Natural killer cell (primary cell): Measurements from ENCODE around the gene PCDHA4. TPM values are rescaled to one million over a fixed set of nuclear protein-coding genes. Genes with fewer than 3 reads are reported as not detected.
A peak's percentile ranks its signal among the peaks of the same experiment; 100 is the strongest.
"Not testable (repeated sequence)": the region's sequence is repeated elsewhere in the genome, so short reads cannot be mapped to it uniquely, and the experiment has no call there.

ENCODE experiments used
- ATAC-seq, 3 donors: fragments of 150-1000 bp in 2 of 3; fragments of 200-7000 bp in 1 of 3; cut with Tn5 transposase; 1 replicate in 1 of 3; 2 replicates in 2 of 3; pipeline ENCODE4 v1.10.0; 2021; ENCODE audit warnings: mild to moderate bottlenecking in 2 of 3, moderate library complexity in 2 of 3
- DNase-seq, 2 donors: peaks; one replicate each; pipeline versions ENCODE4 v3.0.0 to v3.0.0-alpha.2; 2013 to 2021; ENCODE audit warnings: mixed read lengths in 1 of 2
- H3K27ac ChIP-seq: one replicate; pipeline ENCODE4 v1.5.1; 2013; ENCODE audit warnings: mild to moderate bottlenecking, low read length
- H3K27me3 ChIP-seq: one replicate; pipeline ENCODE4 v1.6.1; 2013; ENCODE audit warnings: low read length; ENCODE audit not compliant: control insufficient read depth, insufficient read depth
- H3K36me3 ChIP-seq: one replicate; pipeline ENCODE4 v1.6.1; 2013; ENCODE audit warnings: low read length; ENCODE audit not compliant: control insufficient read depth, insufficient read depth
- H3K4me1 ChIP-seq: one replicate; pipeline ENCODE4 v1.6.1; 2013; ENCODE audit warnings: low read length; ENCODE audit not compliant: control insufficient read depth, insufficient read depth
- H3K4me3 ChIP-seq: one replicate; pipeline ENCODE4 v1.5.1; 2013; ENCODE audit warnings: low read length
- H3K9me3 ChIP-seq: one replicate; pipeline ENCODE4 v1.6.1; 2013; ENCODE audit warnings: low read length; ENCODE audit not compliant: control insufficient read depth, insufficient read depth
- H3K27ac Mint-ChIP-seq, 2 donors: one replicate each; pipeline ENCODE4 v1.8.0; 2022; ENCODE audit warnings: mild to moderate bottlenecking in 2 of 2, mixed read lengths in 2 of 2, moderate library complexity in 1 of 2
- H3K27me3 Mint-ChIP-seq, 2 donors: one replicate each; pipeline ENCODE4 v1.8.0; 2022; ENCODE audit warnings: low read depth in 2 of 2, mixed read lengths in 2 of 2
- H3K36me3 Mint-ChIP-seq: one replicate; pipeline ENCODE4 v1.8.0; 2022; ENCODE audit warnings: mixed read lengths
- H3K4me1 Mint-ChIP-seq, 2 donors: one replicate each; pipeline ENCODE4 v1.8.0; 2022; ENCODE audit warnings: mixed read lengths in 2 of 2
- H3K4me3 Mint-ChIP-seq: one replicate; pipeline ENCODE4 v1.8.0; 2022; ENCODE audit warnings: mild to moderate bottlenecking, moderate library complexity, mixed read lengths
- H3K9me3 Mint-ChIP-seq, 2 donors: one replicate each; pipeline ENCODE4 v1.8.0; 2022; ENCODE audit warnings: mixed read lengths in 2 of 2
- CTCF ChIP-seq: fragments of 200-600 bp; IDR thresholded peaks from one replicate; pipeline ENCODE4 v1.8.0; 2022; ENCODE audit warnings: antibody characterized with exemption
- WGBS: methylation state at CpG from one replicate; pipeline ENCODE4 v1.1.7; 2013; ENCODE audit warnings: missing lambda C conversion rate; ENCODE audit not compliant: insufficient coverage; 5-methylcytosine and 5-hydroxymethylcytosine counted together
- intact Hi-C: fragments of 100-400 bp; cut with micrococcal nuclease; formaldehyde crosslinking; loops from one replicate; pipeline ENCODE4 v1.14.2; 2022
- total RNA-seq, 4 donors: library from RNA; stranded (reverse); fragments of 120-200 nt in 1 of 4; gene quantifications; one replicate each; pipeline versions ENCODE4 v1.2.3 to v1.2.4, GENCODE V29; 2013 to 2022

Gene PCDHA4
- total RNA-seq, 3 donors from 2014 or later (not counting 1 experiment from before 2014, with no cell fraction given), result not detected

DNA sequence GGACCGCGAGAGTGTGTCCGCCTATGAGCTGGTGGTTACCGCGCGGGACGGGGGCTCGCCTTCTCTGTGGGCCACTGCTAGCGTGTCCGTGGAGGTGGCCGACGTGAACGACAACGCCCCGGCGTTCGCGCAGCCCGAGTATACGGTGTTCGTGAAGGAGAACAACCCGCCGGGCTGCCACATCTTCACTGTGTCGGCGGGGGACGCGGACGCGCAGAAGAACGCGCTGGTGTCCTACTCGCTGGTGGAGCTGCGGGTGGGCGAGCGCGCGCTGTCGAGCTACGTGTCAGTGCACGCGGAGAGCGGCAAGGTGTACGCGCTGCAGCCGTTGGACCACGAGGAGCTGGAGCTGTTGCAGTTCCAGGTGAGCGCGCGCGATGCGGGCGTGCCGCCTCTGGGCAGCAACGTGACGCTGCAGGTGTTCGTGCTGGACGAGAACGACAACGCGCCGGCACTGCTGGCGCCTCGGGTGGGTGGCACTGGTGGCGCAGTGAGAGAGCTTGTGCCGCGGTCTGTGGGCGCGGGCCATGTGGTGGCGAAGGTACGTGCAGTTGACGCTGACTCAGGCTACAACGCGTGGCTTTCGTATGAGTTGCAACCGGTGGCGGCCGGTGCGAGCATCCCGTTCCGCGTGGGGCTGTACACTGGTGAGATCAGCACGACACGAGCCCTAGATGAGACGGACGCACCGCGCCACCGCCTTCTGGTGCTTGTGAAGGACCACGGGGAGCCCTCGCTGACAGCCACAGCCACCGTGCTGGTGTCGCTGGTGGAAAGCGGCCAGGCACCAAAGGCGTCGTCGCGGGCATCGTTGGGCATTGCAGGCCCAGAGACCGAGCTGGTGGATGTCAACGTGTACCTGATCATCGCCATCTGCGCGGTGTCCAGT is 29.0 kb downstream of the PCDHA4 start:
- no peak overlapping the region for H3K27ac Mint-ChIP-seq
- H3K4me1 Mint-ChIP-seq, result no peaks in the 10 kb centered on the region
- no peaks in the 10 kb centered on the region for H3K36me3 ChIP-seq
- TF ChIP-seq CTCF, result no peak
- intact Hi-C loops, result no loop called here
- H3K9me3 Mint-ChIP-seq, result peaks cover 9 to 15% of the 10 kb centered on the region in 2 donors
- no peak overlapping the region for H3K4me3 ChIP-seq
- 56% methylated on average over 103 of the region's 103 CpGs for WGBS
- H3K27ac ChIP-seq, result no peak overlapping the region
- peaks cover 8% of the 10 kb centered on the region for H3K36me3 Mint-ChIP-seq
- no peak for DNase-seq
- no peak for ATAC-seq
- H3K4me1 ChIP-seq, result no peaks in the 10 kb centered on the region
- peaks cover 11 to 18% of the 10 kb centered on the region in 2 donors for H3K27me3 Mint-ChIP-seq
- H3K4me3 Mint-ChIP-seq, result no peak overlapping the region
- H3K27me3 ChIP-seq, result peaks cover 12% of the 10 kb centered on the region
- peaks cover 5% of the 10 kb centered on the region for H3K9me3 ChIP-seq

GRCh38 chr5:140840978-140841962 is 34.4 kb downstream of the PCDHA4 start, which contains the start of gene PCDHA8:
Gene PCDHA8, plus strand, starts transcription at chr5:140841187. Its CDS starts 135 bp downstream, at chr5:140841322.
- H3K4me3 Mint-ChIP-seq, result peak within 1 kb of the TSS; percentile 37
- intact Hi-C loops, result no loop called here
- H3K36me3 Mint-ChIP-seq, result no peaks in the 10 kb centered on the region
- TF ChIP-seq CTCF, result no peak
- no peak for ATAC-seq
- Histone ChIP-seq H3K9me3 (peaks cover 15% of the 10 kb centered on the region), H3K4me1 (no peaks in the 10 kb centered on the region), H3K4me3 (no peak within 1 kb of the TSS), H3K36me3 (no peaks in the 10 kb centered on the region), H3K27ac (no peak within 1 kb of the TSS), H3K27me3 (peaks cover 2% of the 10 kb centered on the region)
- no peak for DNase-seq
- H3K27ac Mint-ChIP-seq, result no peak within 1 kb of the TSS
- 31% methylated on average over 43 of the region's 47 CpGs for WGBS
- no peaks in the 10 kb centered on the region for H3K4me1 Mint-ChIP-seq
- peaks cover 0 to 8% of the 10 kb centered on the region in 2 donors for H3K27me3 Mint-ChIP-seq
- H3K9me3 Mint-ChIP-seq, result peaks cover 2 to 3% of the 10 kb centered on the region in 2 donors

DNA sequence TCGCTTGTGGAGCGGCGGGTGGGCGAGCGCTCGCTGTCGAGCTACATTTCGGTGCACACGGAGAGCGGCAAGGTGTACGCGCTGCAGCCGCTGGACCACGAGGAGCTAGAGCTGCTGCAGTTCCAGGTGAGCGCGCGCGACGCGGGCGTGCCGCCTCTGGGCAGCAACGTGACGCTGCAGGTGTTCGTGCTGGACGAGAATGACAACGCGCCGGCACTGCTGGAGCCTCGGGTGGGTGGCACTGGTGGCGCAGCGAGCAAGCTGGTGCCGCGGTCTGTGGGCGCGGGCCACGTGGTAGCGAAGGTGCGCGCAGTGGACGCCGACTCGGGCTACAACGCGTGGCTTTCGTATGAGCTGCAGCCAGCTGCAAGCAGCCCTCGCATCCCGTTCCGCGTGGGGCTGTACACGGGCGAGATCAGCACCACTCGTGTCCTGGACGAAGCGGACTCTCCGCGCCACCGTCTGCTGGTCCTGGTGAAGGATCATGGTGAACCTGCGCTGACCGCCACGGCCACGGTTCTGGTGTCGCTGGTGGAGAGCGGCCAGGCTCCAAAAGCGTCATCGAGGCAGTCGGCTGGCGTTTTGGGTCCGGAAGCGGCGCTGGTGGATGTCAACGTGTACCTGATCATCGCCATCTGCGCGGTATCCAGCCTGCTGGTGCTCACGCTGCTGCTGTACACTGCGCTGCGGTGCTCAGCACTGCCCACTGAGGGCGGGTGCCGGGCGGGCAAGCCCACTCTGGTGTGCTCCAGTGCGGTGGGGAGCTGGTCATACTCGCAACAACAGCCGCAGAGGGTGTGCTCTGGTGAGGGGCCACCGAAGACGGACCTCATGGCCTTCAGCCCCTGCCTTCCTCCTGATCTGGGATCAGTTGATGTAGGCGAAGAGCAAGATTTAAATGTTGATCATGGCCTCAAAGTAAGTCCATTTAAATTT is 36.2 kb downstream of the PCDHA4 start:
- no peak for TF ChIP-seq CTCF
- intact Hi-C loops, result no loop called here
- peaks cover 15% of the 10 kb centered on the region for H3K9me3 ChIP-seq
- DNase-seq (no peak), ATAC-seq (no peak)
- no peaks in the 10 kb centered on the region for H3K4me1 ChIP-seq
- Mint-ChIP-seq H3K9me3 (peaks cover 0 to 2% of the 10 kb centered on the region in 2 donors), H3K4me1 (no peaks in the 10 kb centered on the region), H3K27ac (no peak overlapping the region), H3K27me3 (peaks cover 0 to 6% of the 10 kb centered on the region in 2 donors), H3K36me3 (no peaks in the 10 kb centered on the region), H3K4me3 (no peak overlapping the region)
- no peak overlapping the region for H3K27ac ChIP-seq
- H3K36me3 ChIP-seq, result no peaks in the 10 kb centered on the region
- H3K27me3 ChIP-seq, result peaks cover 6% of the 10 kb centered on the region
- 56% methylated on average over 87 of the region's 87 CpGs for WGBS
- H3K4me3 ChIP-seq, result no peak overlapping the region

GRCh38 chr5:140848139-140849102 is 41.6 kb downstream of the PCDHA4 start, which contains the start of gene PCDHA9:
Gene PCDHA9, plus strand, starts transcription at chr5:140848382. Its CDS starts 114 bp downstream, at chr5:140848496.
- H3K9me3 Mint-ChIP-seq, ATAC-seq, H3K4me3 ChIP-seq, H3K4me3 Mint-ChIP-seq, DNase-seq, H3K27ac Mint-ChIP-seq, intact Hi-C loops, H3K4me1 ChIP-seq, H3K27me3 Mint-ChIP-seq, H3K27ac ChIP-seq, H3K4me1 Mint-ChIP-seq, H3K27me3 ChIP-seq, H3K36me3 ChIP-seq, H3K36me3 Mint-ChIP-seq: not testable (repeated sequence)
- peaks cover 12% of the 10 kb centered on the region for H3K9me3 ChIP-seq
- WGBS, result 28% methylated on average over 35 of the region's 48 CpGs
